ENCODE measurements around the gene RBM34.
"Not testable (repeated sequence)": the region's sequence is repeated elsewhere in the genome, so short reads cannot be mapped to it uniquely, and the experiment has no call there.

The RBM34 gene

DNA sequence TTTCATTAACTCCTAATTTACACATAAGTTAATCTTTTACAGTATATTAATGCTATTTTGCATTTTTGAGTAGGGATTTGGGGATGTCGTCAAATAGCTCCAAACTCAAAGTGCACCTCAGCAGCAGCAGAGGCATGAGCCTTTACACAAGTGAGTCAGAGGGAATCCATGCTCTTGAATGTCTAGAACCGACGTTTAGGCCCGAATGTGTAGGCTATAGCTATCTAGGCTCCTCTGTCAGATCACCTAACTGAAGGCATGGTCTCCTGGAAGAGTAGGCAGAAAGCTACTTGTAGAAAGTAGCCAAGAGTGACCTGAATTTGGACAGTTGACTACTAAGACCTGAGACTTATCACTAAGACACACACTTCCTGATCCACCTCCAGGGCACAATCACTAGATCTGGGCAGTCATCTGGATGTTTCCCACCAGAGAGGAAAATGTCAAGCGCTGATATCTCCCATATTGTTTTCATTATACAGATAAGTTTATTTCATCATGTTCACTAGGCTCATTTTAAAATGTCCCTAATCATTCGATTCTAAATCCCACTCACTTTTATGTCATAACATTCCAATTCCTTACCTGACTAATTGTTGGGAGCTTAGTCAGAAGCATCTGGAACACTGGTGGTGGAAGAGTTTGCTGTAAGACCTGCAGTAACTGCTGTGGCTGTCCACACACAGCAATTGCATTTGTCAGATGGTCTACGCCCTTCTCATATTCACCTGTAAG is 47.7 kb downstream of the RBM34 start:
- no peak for DNase-seq (ENCODE audit: low read depth in 2 of 3, low spot score in 1 of 3)

GRCh38 chr1:235112297-235113182 is 48.5 kb downstream of the RBM34 start:
- DNase-seq (ENCODE audit: low read depth in 2 of 3, low spot score in 1 of 3): no peak

- DNase-seq (ENCODE audit: low read depth in 2 of 3, low spot score in 1 of 3): no peak
Observed at GRCh38 chr1:235111107-235111506, 49.9 kb downstream of the RBM34 start.

- no peak for DNase-seq (ENCODE audit: low read depth in 2 of 3, low spot score in 1 of 3)
Observed at GRCh38 chr1:235108876-235109275, 52.2 kb downstream of the RBM34 start.

DNA sequence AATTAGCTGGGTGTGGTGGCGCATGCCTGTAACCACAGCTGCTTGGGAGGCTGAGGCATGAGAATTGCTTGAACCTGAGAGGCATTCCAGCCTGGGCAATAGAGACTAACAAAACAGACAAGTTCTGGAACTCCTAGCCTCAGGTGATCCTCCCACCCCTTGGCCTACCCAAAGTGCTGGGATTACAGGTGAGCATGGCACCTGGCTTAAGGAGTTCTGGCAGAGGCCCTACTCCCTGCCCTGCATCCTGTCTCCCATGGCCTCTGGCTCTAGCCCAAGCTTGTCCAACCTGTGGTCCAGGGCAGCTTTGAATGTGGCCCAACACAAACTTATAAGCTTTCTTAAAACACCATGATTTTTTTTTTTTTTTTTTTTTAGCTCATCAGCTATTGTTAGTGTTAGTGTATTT is 52.9 kb downstream of the RBM34 start:
- no peak for DNase-seq (ENCODE audit: low read depth in 2 of 3, low spot score in 1 of 3)

DNA sequence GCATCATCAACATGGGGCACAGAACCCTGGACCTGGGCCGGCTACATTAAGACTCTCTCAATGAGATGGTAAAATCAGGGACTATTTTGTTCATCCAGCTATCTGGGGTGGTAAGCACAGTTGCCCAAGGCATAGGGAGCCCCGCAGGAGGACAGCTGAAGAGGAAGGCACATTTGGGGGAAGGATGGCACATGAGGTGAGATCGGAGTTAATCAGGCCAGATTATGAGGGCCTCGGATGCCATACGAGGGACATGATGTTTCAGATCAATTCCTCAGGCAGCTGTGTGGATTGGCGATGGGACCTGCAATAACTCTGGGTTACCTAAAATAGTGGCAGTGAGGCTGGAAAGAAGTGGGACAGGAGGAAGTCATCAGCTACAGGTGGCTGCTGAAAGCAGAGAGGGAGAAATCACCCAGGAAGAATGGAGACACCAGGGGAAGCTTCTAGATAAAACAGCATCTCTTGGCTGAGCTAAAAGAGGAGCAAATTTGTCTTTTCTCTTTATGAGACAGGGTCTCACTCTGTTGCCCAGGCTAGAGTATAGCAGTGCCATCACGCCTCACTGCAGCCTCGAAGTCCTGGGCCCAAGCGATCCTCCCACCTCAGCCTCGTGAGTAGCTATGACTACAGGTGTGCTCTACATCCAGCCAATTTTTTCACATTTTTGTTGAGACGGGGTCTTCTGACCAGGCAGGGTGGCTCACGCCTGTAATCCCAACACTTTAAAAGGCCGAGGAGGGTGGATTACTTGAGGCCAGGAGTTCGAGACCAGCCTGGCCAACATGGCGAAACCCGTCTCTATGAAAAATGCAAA is 53.5 kb downstream of the RBM34 start:
- DNase-seq (ENCODE audit: low read depth in 2 of 3, low spot score in 1 of 3): no peak

DNA sequence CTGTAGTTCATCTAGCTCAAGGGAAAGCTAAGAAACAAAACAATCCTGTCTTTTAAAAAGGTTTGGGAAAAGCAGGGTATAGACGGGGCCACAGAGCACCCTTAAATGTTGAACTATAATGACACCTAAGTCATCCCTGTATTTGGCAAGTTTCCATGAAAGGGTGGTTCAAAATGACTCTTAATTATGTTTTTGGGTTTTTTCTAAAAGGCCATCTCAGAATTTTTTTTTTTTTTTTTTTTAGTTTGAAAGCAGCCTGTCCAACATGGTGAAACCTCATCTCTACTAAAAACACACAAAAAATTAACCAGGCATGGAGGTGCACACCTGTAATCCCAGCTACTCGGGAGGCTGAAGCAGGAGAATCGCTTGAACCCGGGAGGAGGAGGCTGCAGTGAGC is 54.6 kb downstream of the RBM34 start:
- no peak for DNase-seq (ENCODE audit: low read depth in 2 of 3, low spot score in 1 of 3)

GRCh38 chr1:235105051-235106043 is 55.7 kb downstream of the RBM34 start:
- DNase-seq (ENCODE audit: low read depth in 2 of 3, low spot score in 1 of 3): peak in 1 of 3 donors; percentile 20

DNA sequence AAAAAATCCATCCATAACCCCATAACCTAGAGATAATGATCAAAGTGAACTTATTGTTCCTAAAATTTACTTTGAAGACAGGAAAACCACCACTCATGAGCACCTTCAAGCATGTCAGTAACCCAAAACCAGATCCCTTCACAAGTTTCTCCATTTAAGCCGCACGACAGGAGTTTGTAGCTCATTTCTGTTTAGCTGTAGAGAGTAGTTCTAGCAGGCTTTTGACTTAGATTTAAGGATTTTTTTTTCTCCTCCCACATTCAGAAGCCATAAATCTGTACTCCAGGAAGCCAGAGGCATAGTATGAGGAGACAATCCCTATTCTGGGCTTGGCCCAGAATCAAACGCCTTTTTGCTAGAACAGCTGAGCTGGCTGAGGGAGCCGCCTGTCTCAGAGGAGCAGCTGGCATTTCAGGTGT is 58.0 kb downstream of the RBM34 start:
- no peak for DNase-seq (ENCODE audit: low read depth in 2 of 3, low spot score in 1 of 3)

DNA sequence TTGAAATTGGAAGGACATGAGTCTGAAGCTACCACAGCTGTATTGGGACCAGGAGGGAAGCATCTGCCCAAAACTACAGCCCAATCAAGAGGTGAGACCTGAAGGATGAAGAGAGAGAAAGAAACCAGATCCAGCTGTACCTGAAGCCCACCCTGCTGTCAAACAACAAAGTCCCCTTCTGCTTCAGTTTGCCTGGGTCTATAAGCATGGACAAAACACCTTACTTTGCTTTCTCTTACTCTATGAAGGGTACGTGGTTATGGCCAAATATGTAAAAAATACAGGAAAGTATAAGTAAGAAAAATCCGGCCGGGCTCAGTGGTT is 58.8 kb downstream of the RBM34 start:
- no peak for DNase-seq (ENCODE audit: low read depth in 2 of 3, low spot score in 1 of 3)

DNA sequence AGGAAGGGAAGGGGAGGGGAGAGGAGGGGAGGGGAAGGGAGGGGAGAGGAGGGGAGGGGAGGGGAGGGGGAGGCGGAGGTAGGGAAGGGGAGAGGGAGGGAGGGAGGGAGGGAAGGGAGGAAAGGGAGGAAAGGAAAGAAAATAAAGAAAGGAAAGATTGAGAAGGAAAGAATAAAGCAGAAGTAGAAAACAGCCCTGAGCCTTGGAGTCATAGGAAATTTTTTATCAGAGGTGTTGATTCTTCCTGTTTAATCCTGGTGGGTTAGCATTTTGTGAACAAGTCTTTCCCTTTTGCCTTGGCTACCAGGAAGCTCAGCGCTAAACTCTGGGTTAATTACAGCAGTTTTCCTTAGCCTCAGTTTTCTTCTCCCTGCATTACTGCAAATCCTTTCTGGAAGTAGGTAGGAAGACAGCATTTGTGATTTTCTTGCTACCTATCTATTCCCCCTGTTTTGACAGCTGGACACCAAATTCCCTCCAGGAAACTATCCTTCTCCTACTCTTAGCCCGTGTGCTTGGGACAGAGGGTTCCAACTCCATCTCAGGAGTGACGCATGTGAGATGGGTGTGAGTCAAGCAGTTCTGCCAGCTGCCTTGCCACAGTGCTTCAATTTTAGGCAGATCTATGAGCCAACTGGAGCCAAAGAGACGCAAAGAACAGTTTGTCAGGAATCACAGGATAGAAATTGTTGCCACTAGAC is 59.3 kb downstream of the RBM34 start:
- no peak for DNase-seq (ENCODE audit: low read depth in 2 of 3, low spot score in 1 of 3)

- no peak for DNase-seq (ENCODE audit: low read depth in 2 of 3, low spot score in 1 of 3)
Observed at GRCh38 chr1:235100194-235100772, 60.8 kb downstream of the RBM34 start.

GRCh38 chr1:235098991-235099390 is 62.1 kb downstream of the RBM34 start:
- no peak for DNase-seq (ENCODE audit: low read depth in 2 of 3, low spot score in 1 of 3)

- no peak for DNase-seq (ENCODE audit: low read depth in 2 of 3, low spot score in 1 of 3)
Observed at GRCh38 chr1:235098547-235098946, 62.5 kb downstream of the RBM34 start.

- not testable (repeated sequence) for DNase-seq (ENCODE audit: low read depth in 2 of 3, low spot score in 1 of 3)
Observed at GRCh38 chr1:235097501-235097900, 63.5 kb downstream of the RBM34 start.

DNA sequence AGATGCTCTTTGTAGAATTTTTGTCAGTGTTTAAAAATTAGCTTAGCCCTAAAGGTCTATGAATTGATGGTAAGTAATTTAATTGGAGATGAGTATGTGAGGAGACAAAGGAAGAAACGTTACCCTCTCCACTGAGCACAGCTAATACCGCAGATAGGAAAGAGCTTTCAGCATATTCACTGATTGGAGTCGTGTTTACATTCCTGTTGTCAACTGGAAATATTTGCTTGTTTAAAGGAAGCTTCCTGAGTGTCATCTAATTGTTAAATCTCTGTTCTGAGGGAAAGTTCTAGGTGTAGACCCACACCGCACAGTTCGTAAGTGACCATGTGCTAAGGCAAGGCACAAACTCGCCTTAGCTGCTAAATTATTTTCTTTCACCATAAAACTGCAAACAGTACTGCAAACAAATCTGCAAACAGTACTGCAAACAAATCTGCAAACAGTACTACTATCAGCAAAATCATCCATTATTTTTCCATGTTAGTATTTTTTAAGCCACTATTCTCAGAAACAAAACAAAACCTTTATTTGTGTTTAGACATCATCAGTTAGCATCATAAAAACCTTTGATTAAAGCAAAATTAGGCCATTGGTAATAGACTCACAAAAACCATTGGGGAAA is 65.0 kb downstream of the RBM34 start:
- DNase-seq (ENCODE audit: low read depth in 2 of 3, low spot score in 1 of 3): no peak

DNA sequence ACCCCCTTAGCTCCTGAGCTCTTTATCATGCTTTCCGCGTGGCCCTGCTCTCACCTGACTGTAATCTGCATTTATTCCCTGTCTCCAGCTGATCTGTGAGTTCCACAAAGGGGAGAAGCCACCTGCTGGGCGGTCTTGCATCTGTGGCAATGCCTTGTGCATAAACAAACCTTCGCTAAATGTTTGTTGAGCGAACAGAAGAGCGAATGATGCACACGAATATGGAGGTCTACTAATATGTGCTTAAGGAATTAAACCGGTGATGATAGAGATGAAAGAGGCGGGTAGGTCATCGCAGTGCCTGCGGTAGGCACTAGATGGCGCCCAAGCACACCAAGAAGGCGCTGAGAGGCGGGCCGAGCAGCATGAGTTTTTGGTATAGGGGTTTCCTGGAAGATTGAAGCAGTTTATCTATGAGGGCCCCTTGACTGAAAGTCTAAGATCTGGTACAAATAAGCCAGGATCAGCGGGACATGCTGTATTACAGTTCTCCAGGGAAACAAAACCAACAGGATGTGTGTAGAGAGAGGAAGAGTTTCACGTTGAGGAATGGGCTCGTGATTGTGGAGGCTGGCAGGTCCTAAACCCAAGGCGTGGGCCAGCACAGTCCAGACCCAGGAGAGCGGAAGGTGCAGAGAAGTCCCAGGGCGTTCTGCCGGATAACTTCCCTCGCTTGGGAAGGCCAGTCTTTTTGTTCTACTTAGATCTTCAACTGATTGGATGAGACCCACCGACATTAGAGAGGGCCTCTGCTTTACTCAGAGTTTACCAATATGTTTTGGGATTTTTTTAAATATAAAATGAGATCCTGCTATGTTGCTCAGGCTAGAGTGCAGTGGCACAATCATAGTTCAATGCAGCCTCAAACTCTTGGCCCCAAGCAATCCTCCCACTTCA is 67.1 kb downstream of the RBM34 start:
- peak; percentile 70 to 91 (median 78) for DNase-seq (ENCODE audit: low read depth in 2 of 3, low spot score in 1 of 3)

Data from stimulated activated CD4-positive, alpha-beta T cell treated with anti-CD3 and anti-CD28 coated beads, Interleukin-12 subunit alpha, Interleukin-12 subunit beta, amount 100 ng/mL, for 48 hours (primary cell).